ENCODE results near the gene SPECC1L. TPM values are rescaled to one million over a fixed set of nuclear protein-coding genes. Genes with fewer than 3 reads are reported as not detected.
"Not testable (repeated sequence)": the region's sequence is repeated elsewhere in the genome, so short reads cannot be mapped to it uniquely, and the experiment has no call there.

Gene SPECC1L
- total RNA-seq, 1 donor from 2014 or later, result 25.0 TPM

GRCh38 chr22:24291515-24292201, 21.0 kb downstream of the SPECC1L start:
- FAIRE-seq, result no peak
- no peak for TF ChIP-seq CTCF (IDR thresholded peaks at IDR 0.05; ENCODE audit: insufficient read depth, low read length, severe bottlenecking)
- H3K27me3 ChIP-seq (ENCODE audit: control insufficient read depth, insufficient read depth, low read length), result no peaks in the 10 kb centered on the region

GRCh38 chr22:24292202-24292830, 21.7 kb downstream of the SPECC1L start:
- not testable (repeated sequence) for H3K27me3 ChIP-seq (ENCODE audit: control insufficient read depth, insufficient read depth, low read length); FAIRE-seq; DNase-seq (ENCODE audit: low read depth); H3K36me3 ChIP-seq (ENCODE audit: control insufficient read depth, insufficient read depth, low read length); H3K4me3 ChIP-seq (ENCODE audit: low read depth, low read length)

More at GRCh38 chr22:24291515-24292201, 21.0 kb downstream of the SPECC1L start:
- H3K36me3 ChIP-seq (ENCODE audit: control insufficient read depth, insufficient read depth, low read length), result no peaks in the 10 kb centered on the region
- no peak for DNase-seq (ENCODE audit: low read depth)
- no peak overlapping the region for H3K4me3 ChIP-seq (ENCODE audit: low read depth, low read length)

- not testable (repeated sequence) for FAIRE-seq; DNase-seq (ENCODE audit: low read depth); H3K27me3 ChIP-seq (ENCODE audit: control insufficient read depth, insufficient read depth, low read length); H3K36me3 ChIP-seq (ENCODE audit: control insufficient read depth, insufficient read depth, low read length); H3K4me3 ChIP-seq (ENCODE audit: low read depth, low read length)
Measured at GRCh38 chr22:24294913-24295312, 24.3 kb downstream of the SPECC1L start.

GRCh38 chr22:24298497-24299155, 28.0 kb downstream of the SPECC1L start:
- H3K4me3 ChIP-seq (ENCODE audit: low read depth, low read length); H3K36me3 ChIP-seq (ENCODE audit: control insufficient read depth, insufficient read depth, low read length); H3K27me3 ChIP-seq (ENCODE audit: control insufficient read depth, insufficient read depth, low read length); FAIRE-seq; DNase-seq (ENCODE audit: low read depth): not testable (repeated sequence)

- not testable (repeated sequence) for H3K27me3 ChIP-seq (ENCODE audit: control insufficient read depth, insufficient read depth, low read length); H3K4me3 ChIP-seq (ENCODE audit: low read depth, low read length); FAIRE-seq; H3K36me3 ChIP-seq (ENCODE audit: control insufficient read depth, insufficient read depth, low read length); DNase-seq (ENCODE audit: low read depth)
Measured at GRCh38 chr22:24300522-24300921, 29.9 kb downstream of the SPECC1L start.

- DNase-seq (ENCODE audit: low read depth) (no peak), FAIRE-seq (no peak)
- Histone ChIP-seq H3K27me3 (ENCODE audit: control insufficient read depth, insufficient read depth, low read length) (no peaks in the 10 kb centered on the region), H3K36me3 (ENCODE audit: control insufficient read depth, insufficient read depth, low read length) (peaks cover 3% of the 10 kb centered on the region), H3K4me3 (ENCODE audit: low read depth, low read length) (no peak overlapping the region)
- no peak for TF ChIP-seq CTCF (IDR thresholded peaks at IDR 0.05; ENCODE audit: insufficient read depth, low read length, severe bottlenecking)
Measured at GRCh38 chr22:24302591-24302990, 32.0 kb downstream of the SPECC1L start.

- DNase-seq (ENCODE audit: low read depth) (peak; percentile 66), FAIRE-seq (no peak)
- Histone ChIP-seq H3K27me3 (ENCODE audit: control insufficient read depth, insufficient read depth, low read length) (no peaks in the 10 kb centered on the region), H3K4me3 (ENCODE audit: low read depth, low read length) (no peak overlapping the region), H3K36me3 (ENCODE audit: control insufficient read depth, insufficient read depth, low read length) (peaks cover 3% of the 10 kb centered on the region)
- no peak for TF ChIP-seq CTCF (IDR thresholded peaks at IDR 0.05; ENCODE audit: insufficient read depth, low read length, severe bottlenecking)
Measured at GRCh38 chr22:24303007-24303406, 32.4 kb downstream of the SPECC1L start.

Measured in bronchial epithelial cell (primary cell).